ENCODE measurements around the gene PFKFB3.

PFKFB3 gene

GRCh38 chr10:6250745-6251144 lies 48.0 kb downstream of the PFKFB3 start:
- Histone ChIP-seq H3K9me2 (replicated peaks; ENCODE audit: insufficient read depth, low read length) (no peaks in the 10 kb centered on the region), H4K20me1 (ENCODE audit: insufficient read depth, low read length) (no peaks in the 10 kb centered on the region)

GRCh38 chr10:6254201-6254600 lies 51.5 kb downstream of the PFKFB3 start:
- no peaks in the 10 kb centered on the region for H3K79me2 ChIP-seq (ENCODE audit: low read length)
- no peaks in the 10 kb centered on the region for H3K4me1 ChIP-seq (ENCODE audit: low read length)
- H3K9me2 ChIP-seq (replicated peaks; ENCODE audit: insufficient read depth, low read length), result no peaks in the 10 kb centered on the region
- H3F3A ChIP-seq (ENCODE audit: insufficient read depth, low read length), result no peaks in the 10 kb centered on the region
- no peaks in the 10 kb centered on the region for H3K9me3 ChIP-seq (replicated peaks; ENCODE audit: insufficient read depth, low read length)
- H4K20me1 ChIP-seq (ENCODE audit: insufficient read depth, low read length), result no peaks in the 10 kb centered on the region
- TF ChIP-seq EZH2phosphoT487 (IDR thresholded peaks at IDR 0.05; ENCODE audit: low read length), result no peak
- TF ChIP-seq EZH2 (optimal IDR thresholded peaks at IDR 0.05; ENCODE audit: low read depth, low read length), result no peak
- no peak for TF ChIP-seq CTCF (IDR thresholded peaks at IDR 0.05; ENCODE audit: low read length)
- H3K27ac ChIP-seq (ENCODE audit: low read length), result no peak overlapping the region
- no peak overlapping the region for H3K9ac ChIP-seq (ENCODE audit: low read length)
- H2AFZ ChIP-seq (ENCODE audit: low read length), result no peak overlapping the region
- no peaks in the 10 kb centered on the region for H3K27me3 ChIP-seq (replicated peaks; ENCODE audit: insufficient read depth, low read length)
- no peak overlapping the region for H3K4me2 ChIP-seq (ENCODE audit: low read depth, low read length)
- H3K36me3 ChIP-seq (replicated peaks; ENCODE audit: insufficient read depth, low read length), result no peaks in the 10 kb centered on the region
- DNase-seq, result no peak
- H3K4me3 ChIP-seq (ENCODE audit: low read length), result no peak overlapping the region

More at GRCh38 chr10:6250745-6251144, 48.0 kb downstream of the PFKFB3 start:
- H3K79me2 ChIP-seq (ENCODE audit: low read length), result no peaks in the 10 kb centered on the region
- no peak overlapping the region for H3K9ac ChIP-seq (ENCODE audit: low read length)
- no peaks in the 10 kb centered on the region for H3K9me3 ChIP-seq (replicated peaks; ENCODE audit: insufficient read depth, low read length)
- H3K4me3 ChIP-seq (ENCODE audit: low read length), result no peak overlapping the region
- no peak for DNase-seq
- no peak overlapping the region for H2AFZ ChIP-seq (ENCODE audit: low read length)
- no peak overlapping the region for H3K27ac ChIP-seq (ENCODE audit: low read length)
- H3K27me3 ChIP-seq (replicated peaks; ENCODE audit: insufficient read depth, low read length), result no peaks in the 10 kb centered on the region
- H3K4me1 ChIP-seq (ENCODE audit: low read length), result no peaks in the 10 kb centered on the region
- no peak overlapping the region for H3K4me2 ChIP-seq (ENCODE audit: low read depth, low read length)
- H3F3A ChIP-seq (ENCODE audit: insufficient read depth, low read length), result no peaks in the 10 kb centered on the region
- no peaks in the 10 kb centered on the region for H3K36me3 ChIP-seq (replicated peaks; ENCODE audit: insufficient read depth, low read length)
- TF ChIP-seq CTCF (IDR thresholded peaks at IDR 0.05; ENCODE audit: low read length), result no peak
- TF ChIP-seq EZH2phosphoT487 (IDR thresholded peaks at IDR 0.05; ENCODE audit: low read length), result no peak
- TF ChIP-seq EZH2 (optimal IDR thresholded peaks at IDR 0.05; ENCODE audit: low read depth, low read length), result no peak

- no peaks in the 10 kb centered on the region for H4K20me1 ChIP-seq (ENCODE audit: insufficient read depth, low read length)
- H3K4me3 ChIP-seq (ENCODE audit: low read length), result no peak overlapping the region
- no peaks in the 10 kb centered on the region for H3K27me3 ChIP-seq (replicated peaks; ENCODE audit: insufficient read depth, low read length)
- H3K36me3 ChIP-seq (replicated peaks; ENCODE audit: insufficient read depth, low read length), result no peaks in the 10 kb centered on the region
- H3F3A ChIP-seq (ENCODE audit: insufficient read depth, low read length), result no peaks in the 10 kb centered on the region
- H3K4me2 ChIP-seq (ENCODE audit: low read depth, low read length), result no peak overlapping the region
- no peak for TF ChIP-seq EZH2phosphoT487 (IDR thresholded peaks at IDR 0.05; ENCODE audit: low read length)
- no peak for TF ChIP-seq EZH2 (optimal IDR thresholded peaks at IDR 0.05; ENCODE audit: low read depth, low read length)
- no peak for TF ChIP-seq CTCF (IDR thresholded peaks at IDR 0.05; ENCODE audit: low read length)
- DNase-seq, result no peak
- no peaks in the 10 kb centered on the region for H3K9me3 ChIP-seq (replicated peaks; ENCODE audit: insufficient read depth, low read length)
- H2AFZ ChIP-seq (ENCODE audit: low read length), result no peak overlapping the region
- H3K4me1 ChIP-seq (ENCODE audit: low read length), result no peaks in the 10 kb centered on the region
- no peak overlapping the region for H3K9ac ChIP-seq (ENCODE audit: low read length)
- no peaks in the 10 kb centered on the region for H3K79me2 ChIP-seq (ENCODE audit: low read length)
- no peak overlapping the region for H3K27ac ChIP-seq (ENCODE audit: low read length)
- no peaks in the 10 kb centered on the region for H3K9me2 ChIP-seq (replicated peaks; ENCODE audit: insufficient read depth, low read length)
These were observed 52.9 kb downstream of the PFKFB3 start for GRCh38 chr10:6255548-6256061.
